ENCODE measurements around the gene NPFF.

- TF ChIP-seq CTCF (IDR thresholded peaks at IDR 0.05) (no peak), CREB1 (CRISPR knock-in tag; IDR thresholded peaks at IDR 0.05) (no peak), ETV6 (CRISPR knock-in tag; IDR thresholded peaks at IDR 0.05) (no peak), HMGXB4 (CRISPR knock-in tag; IDR thresholded peaks at IDR 0.05) (no peak), CBFB (CRISPR knock-in tag; IDR thresholded peaks at IDR 0.05; ENCODE audit: low read depth) (no peak), ATF2 (CRISPR knock-in tag; IDR thresholded peaks at IDR 0.05; ENCODE audit: borderline replicate concordance, low read depth) (no peak), NR3C1 (CRISPR knock-in tag; conservative IDR thresholded peaks at IDR 0.05; ENCODE audit: low read depth) (no peak), MAX (CRISPR knock-in tag; IDR thresholded peaks at IDR 0.05) (no peak), NFE2L1 (CRISPR knock-in tag; IDR thresholded peaks at IDR 0.05) (no peak), NR1H2 (CRISPR knock-in tag; IDR thresholded peaks at IDR 0.05) (no peak), ARID4B (CRISPR knock-in tag; IDR thresholded peaks at IDR 0.05; ENCODE audit: borderline replicate concordance) (no peak), ZNF138 (CRISPR knock-in tag; conservative IDR thresholded peaks at IDR 0.05) (no peak)
- TF ChIP-seq, protein P1, sequence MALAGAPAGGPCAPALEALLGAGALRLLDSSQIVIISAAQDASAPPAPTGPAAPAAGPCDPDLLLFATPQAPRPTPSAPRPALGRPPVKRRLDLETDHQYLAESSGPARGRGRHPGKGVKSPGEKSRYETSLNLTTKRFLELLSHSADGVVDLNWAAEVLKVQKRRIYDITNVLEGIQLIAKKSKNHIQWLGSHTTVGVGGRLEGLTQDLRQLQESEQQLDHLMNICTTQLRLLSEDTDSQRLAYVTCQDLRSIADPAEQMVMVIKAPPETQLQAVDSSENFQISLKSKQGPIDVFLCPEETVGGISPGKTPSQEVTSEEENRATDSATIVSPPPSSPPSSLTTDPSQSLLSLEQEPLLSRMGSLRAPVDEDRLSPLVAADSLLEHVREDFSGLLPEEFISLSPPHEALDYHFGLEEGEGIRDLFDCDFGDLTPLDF (CRISPR knock-in tag; IDR thresholded peaks at IDR 0.05) = no peak
- TF ChIP-seq, protein P2, sequence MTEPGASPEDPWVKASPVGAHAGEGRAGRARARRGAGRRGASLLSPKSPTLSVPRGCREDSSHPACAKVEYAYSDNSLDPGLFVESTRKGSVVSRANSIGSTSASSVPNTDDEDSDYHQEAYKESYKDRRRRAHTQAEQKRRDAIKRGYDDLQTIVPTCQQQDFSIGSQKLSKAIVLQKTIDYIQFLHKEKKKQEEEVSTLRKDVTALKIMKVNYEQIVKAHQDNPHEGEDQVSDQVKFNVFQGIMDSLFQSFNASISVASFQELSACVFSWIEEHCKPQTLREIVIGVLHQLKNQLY (CRISPR knock-in tag; IDR thresholded peaks at IDR 0.05) = no peak
Measured at GRCh38 chr12:53518381-53518780, 11.1 kb upstream of the NPFF start.
